ENCODE measurements around the gene CCDC73. TPM values are rescaled to one million over a fixed set of nuclear protein-coding genes. Genes with fewer than 3 reads are reported as not detected.

CCDC73 gene
- total RNA-seq, 1 donor from 2014 or later, result not detected

- H3K36me3 ChIP-seq (ENCODE audit: control insufficient read depth in 3 of 3, insufficient read depth in 3 of 3, low read length in 3 of 3), result no peaks in the 10 kb centered on the region
- no peaks in the 10 kb centered on the region for H3K9me3 ChIP-seq (ENCODE audit: control insufficient read depth in 3 of 3, low read length in 3 of 3)
- no peak overlapping the region for H3K9ac ChIP-seq (ENCODE audit: low read depth in 1 of 3, low read length in 3 of 3)
- no peaks in the 10 kb centered on the region for H3K4me1 ChIP-seq (ENCODE audit: control insufficient read depth in 3 of 3, insufficient read depth in 3 of 3, low read length in 3 of 3)
- no peak overlapping the region for H3K4me3 ChIP-seq (ENCODE audit: low read length in 3 of 3)
- no peaks in the 10 kb centered on the region for H3K27me3 ChIP-seq (ENCODE audit: control insufficient read depth in 3 of 3, insufficient read depth in 3 of 3, low read length in 3 of 3)
- no peak overlapping the region for H3K27ac ChIP-seq (ENCODE audit: low read depth, low read length)
These were observed 230.9 kb downstream of the CCDC73 start for GRCh38 chr11:32563600-32563959.

- no peak overlapping the region for H3K4me3 ChIP-seq (ENCODE audit: low read length in 3 of 3)
These were observed 231.4 kb downstream of the CCDC73 start for GRCh38 chr11:32562839-32563599.

GRCh38 chr11:32561835-32562234 lies 232.6 kb downstream of the CCDC73 start:
- H3K27ac ChIP-seq (ENCODE audit: low read depth, low read length), result no peak overlapping the region
- no peaks in the 10 kb centered on the region for H3K4me1 ChIP-seq (ENCODE audit: control insufficient read depth in 3 of 3, insufficient read depth in 3 of 3, low read length in 3 of 3)
- no peak overlapping the region for H3K9ac ChIP-seq (ENCODE audit: low read depth in 1 of 3, low read length in 3 of 3)
- H3K9me3 ChIP-seq (ENCODE audit: control insufficient read depth in 3 of 3, low read length in 3 of 3), result no peaks in the 10 kb centered on the region
- H3K4me3 ChIP-seq (ENCODE audit: low read length in 3 of 3), result no peak overlapping the region
- no peaks in the 10 kb centered on the region for H3K36me3 ChIP-seq (ENCODE audit: control insufficient read depth in 3 of 3, insufficient read depth in 3 of 3, low read length in 3 of 3)
- H3K27me3 ChIP-seq (ENCODE audit: control insufficient read depth in 3 of 3, insufficient read depth in 3 of 3, low read length in 3 of 3), result no peaks in the 10 kb centered on the region

More at GRCh38 chr11:32562839-32563599, 231.4 kb downstream of the CCDC73 start:
- no peak overlapping the region for H3K9ac ChIP-seq (ENCODE audit: low read depth in 1 of 3, low read length in 3 of 3)
- H3K9me3 ChIP-seq (ENCODE audit: control insufficient read depth in 3 of 3, low read length in 3 of 3), result no peaks in the 10 kb centered on the region
- no peak overlapping the region for H3K27ac ChIP-seq (ENCODE audit: low read depth, low read length)
- no peaks in the 10 kb centered on the region for H3K4me1 ChIP-seq (ENCODE audit: control insufficient read depth in 3 of 3, insufficient read depth in 3 of 3, low read length in 3 of 3)
- H3K36me3 ChIP-seq (ENCODE audit: control insufficient read depth in 3 of 3, insufficient read depth in 3 of 3, low read length in 3 of 3), result no peaks in the 10 kb centered on the region
- H3K27me3 ChIP-seq (ENCODE audit: control insufficient read depth in 3 of 3, insufficient read depth in 3 of 3, low read length in 3 of 3), result no peaks in the 10 kb centered on the region

- Histone ChIP-seq H3K27me3 (ENCODE audit: control insufficient read depth in 3 of 3, insufficient read depth in 3 of 3, low read length in 3 of 3) (peaks cover 0 to 2% (median 0%) of the 10 kb centered on the region in 3 donors), H3K27ac (ENCODE audit: low read depth, low read length) (no peak overlapping the region), H3K36me3 (ENCODE audit: control insufficient read depth in 3 of 3, insufficient read depth in 3 of 3, low read length in 3 of 3) (no peaks in the 10 kb centered on the region), H3K9me3 (ENCODE audit: control insufficient read depth in 3 of 3, low read length in 3 of 3) (no peaks in the 10 kb centered on the region), H3K4me3 (ENCODE audit: low read length in 3 of 3) (no peak overlapping the region), H3K4me1 (ENCODE audit: control insufficient read depth in 3 of 3, insufficient read depth in 3 of 3, low read length in 3 of 3) (no peaks in the 10 kb centered on the region), H3K9ac (ENCODE audit: low read depth in 1 of 3, low read length in 3 of 3) (no peak overlapping the region)
These were observed 238.6 kb downstream of the CCDC73 start for GRCh38 chr11:32555895-32556294.

GRCh38 chr11:32555091-32555490 lies 239.4 kb downstream of the CCDC73 start:
- H3K4me1 ChIP-seq (ENCODE audit: control insufficient read depth in 3 of 3, insufficient read depth in 3 of 3, low read length in 3 of 3), result no peaks in the 10 kb centered on the region
- H3K4me3 ChIP-seq (ENCODE audit: low read length in 3 of 3), result no peak overlapping the region
- H3K27me3 ChIP-seq (ENCODE audit: control insufficient read depth in 3 of 3, insufficient read depth in 3 of 3, low read length in 3 of 3), result peaks cover 0 to 5% (median 0%) of the 10 kb centered on the region in 3 donors
- no peaks in the 10 kb centered on the region for H3K9me3 ChIP-seq (ENCODE audit: control insufficient read depth in 3 of 3, low read length in 3 of 3)
- no peak overlapping the region for H3K27ac ChIP-seq (ENCODE audit: low read depth, low read length)
- H3K36me3 ChIP-seq (ENCODE audit: control insufficient read depth in 3 of 3, insufficient read depth in 3 of 3, low read length in 3 of 3), result no peaks in the 10 kb centered on the region
- no peak overlapping the region for H3K9ac ChIP-seq (ENCODE audit: low read depth in 1 of 3, low read length in 3 of 3)

Other genes starting within 250 kb of the CCDC73 start
- gene EIF3M, start 210.8 kb downstream of the CCDC73 start, total RNA-seq, result 154 TPM
- gene PRRG4, start 35.3 kb upstream of the CCDC73 start, total RNA-seq, result under 0.01 TPM
- 29.2 TPM for gene QSER1, start 98.1 kb upstream of the CCDC73 start, total RNA-seq
- 9.9 TPM for gene DEPDC7, start 221.2 kb upstream of the CCDC73 start, total RNA-seq
- gene TCP11L1, start 244.9 kb upstream of the CCDC73 start, total RNA-seq, result 11.5 TPM